DLD1 (cell line): ENCODE measurements around the gene ANO6.
"Not testable (repeated sequence)": the region's sequence is repeated elsewhere in the genome, so short reads cannot be mapped to it uniquely, and the experiment has no call there.

ENCODE experiments used
- in situ Hi-C: cut with HindIII; loops from 2 replicates; pipeline ENCODE4 v1.10.0; 2017; ENCODE audit warnings: low sequenced_read_pairs

ANO6 gene

GRCh38 chr12:45235087-45236025 lies 19.5 kb downstream of the ANO6 start:
- in situ Hi-C loops = no loop called here

GRCh38 chr12:45236383-45236782 lies 20.5 kb downstream of the ANO6 start:
- in situ Hi-C loops = not testable (repeated sequence)

GRCh38 chr12:45242180-45242579 lies 26.3 kb downstream of the ANO6 start:
- in situ Hi-C loops = no loop called here

- in situ Hi-C loops = no loop called here
Observed at GRCh38 chr12:45243963-45244362, 28.1 kb downstream of the ANO6 start.

- in situ Hi-C loops = no loop called here
Observed at GRCh38 chr12:45244561-45245343, 28.9 kb downstream of the ANO6 start.

- in situ Hi-C loops = no loop called here
Observed at GRCh38 chr12:45246236-45246635, 30.3 kb downstream of the ANO6 start.

GRCh38 chr12:45247589-45247988 lies 31.7 kb downstream of the ANO6 start:
- in situ Hi-C loops = no loop called here

- in situ Hi-C loops = no loop called here
Observed at GRCh38 chr12:45248095-45248494, 32.2 kb downstream of the ANO6 start.

- in situ Hi-C loops = no loop called here
Observed at GRCh38 chr12:45254254-45254653, 38.4 kb downstream of the ANO6 start.

- in situ Hi-C loops = no loop called here
Observed at GRCh38 chr12:45256721-45257120, 40.8 kb downstream of the ANO6 start.

- in situ Hi-C loops = no loop called here
Observed at GRCh38 chr12:45257185-45257930, 41.5 kb downstream of the ANO6 start.

GRCh38 chr12:45259675-45260074 lies 43.8 kb downstream of the ANO6 start:
- in situ Hi-C loops = no loop called here

GRCh38 chr12:45260104-45260815 lies 44.4 kb downstream of the ANO6 start:
- in situ Hi-C loops = no loop called here

- in situ Hi-C loops = no loop called here
Observed at GRCh38 chr12:45260854-45261253, 45.0 kb downstream of the ANO6 start.

- in situ Hi-C loops = not testable (repeated sequence)
Observed at GRCh38 chr12:45262185-45262584, 46.3 kb downstream of the ANO6 start.

- in situ Hi-C loops = no loop called here
Observed at GRCh38 chr12:45263587-45263986, 47.7 kb downstream of the ANO6 start.

GRCh38 chr12:45268672-45269411 lies 52.9 kb downstream of the ANO6 start:
- in situ Hi-C loops = no loop called here

- in situ Hi-C loops = no loop called here
Observed at GRCh38 chr12:45269412-45269751, 53.5 kb downstream of the ANO6 start.

- in situ Hi-C loops = no loop called here
Observed at GRCh38 chr12:45270951-45271350, 55.1 kb downstream of the ANO6 start.

GRCh38 chr12:45273717-45274271 lies 57.9 kb downstream of the ANO6 start:
- in situ Hi-C loops = no loop called here
